GM21515 (cell line): Measurements from ENCODE around the gene ZNF37A.
A peak's percentile ranks its signal among the peaks of the same experiment; 100 is the strongest.
"Not testable (repeated sequence)": the region's sequence is repeated elsewhere in the genome, so short reads cannot be mapped to it uniquely, and the experiment has no call there.

Experiments
- ATAC-seq: cut with Tn5 transposase; IDR thresholded peaks from one replicate; pipeline ENCODE4 v1.9.1; 2021; ENCODE audit not compliant: unreplicated experiment

The ZNF37A gene

GRCh38 chr10:38094158-38094926 lies at the start of gene ZNF37A:
Gene ZNF37A (plus strand): TSS chr10:38094337. CDS start chr10:38096618, 2,281 bp downstream.
- peak; percentile 98 for ATAC-seq

GRCh38 chr10:38045129-38045528 lies 49.0 kb upstream of the ZNF37A start:
- ATAC-seq = no peak

GRCh38 chr10:38047666-38048065 lies 46.5 kb upstream of the ZNF37A start:
- no peak for ATAC-seq

GRCh38 chr10:38050212-38050611 lies 43.9 kb upstream of the ZNF37A start:
- no peak for ATAC-seq

- no peak for ATAC-seq
These were observed 39.8 kb upstream of the ZNF37A start for GRCh38 chr10:38054361-38054797.

- ATAC-seq = not testable (repeated sequence)
These were observed 38.8 kb upstream of the ZNF37A start for GRCh38 chr10:38055274-38055894.

- ATAC-seq = not testable (repeated sequence)
These were observed 24.5 kb upstream of the ZNF37A start for GRCh38 chr10:38069663-38070062.

- no peak for ATAC-seq
These were observed 23.6 kb upstream of the ZNF37A start for GRCh38 chr10:38070501-38070900.

- ATAC-seq = no peak
These were observed 21.6 kb upstream of the ZNF37A start for GRCh38 chr10:38072552-38072951.

GRCh38 chr10:38076687-38077086 lies 17.4 kb upstream of the ZNF37A start:
- no peak for ATAC-seq

GRCh38 chr10:38093318-38093717 lies 819 bp upstream of the ZNF37A start:
- not testable (repeated sequence) for ATAC-seq

GRCh38 chr10:38093816-38094157 lies 350 bp upstream of the ZNF37A start:
- peak; percentile 28 for ATAC-seq

- ATAC-seq = no peak
These were observed 914 bp downstream of the ZNF37A start for GRCh38 chr10:38094927-38095574.

GRCh38 chr10:38102880-38103279 lies 8.7 kb downstream of the ZNF37A start:
- no peak for ATAC-seq

- no peak for ATAC-seq
These were observed 9.6 kb downstream of the ZNF37A start for GRCh38 chr10:38103756-38104155.

- no peak for ATAC-seq
These were observed 18.0 kb downstream of the ZNF37A start for GRCh38 chr10:38112159-38112558.

GRCh38 chr10:38118072-38118807 lies 24.1 kb downstream of the ZNF37A start:
- ATAC-seq = no peak

GRCh38 chr10:38119038-38119437 lies 24.9 kb downstream of the ZNF37A start:
- no peak for ATAC-seq

GRCh38 chr10:38127812-38128211 lies 33.7 kb downstream of the ZNF37A start:
- ATAC-seq = no peak

- ATAC-seq = no peak
These were observed 49.5 kb downstream of the ZNF37A start for GRCh38 chr10:38143587-38143986.

GRCh38 chr10:38146579-38147333 lies 52.6 kb downstream of the ZNF37A start:
- no peak for ATAC-seq
